HepG2 (cell line): ENCODE measurements around the gene OSGEPL1. TPM values are rescaled to one million over a fixed set of nuclear protein-coding genes. Genes with fewer than 3 reads are reported as not detected.

ENCODE experiments used
- ATAC-seq: fragments of 200-7000 bp; cut with Tn5 transposase; 3 replicates; pipeline ENCODE4 v1.9.1; 2020; ENCODE audit warnings: mild to moderate bottlenecking, moderate library complexity
- BruUV-seq: library from RNA; stranded (reverse); fragments of 400-500 nt; replicated peaks from 2 replicates; lab custom pipeline; 2021; lab: Mats Ljungman, UMichigan
- CTCF ChIA-PET: fragments of 300-600 bp; formaldehyde crosslinking; extraction: SDS; loops from one replicate; lab custom pipeline; 2021; ENCODE audit warnings: low total read pairs, inconsistent platforms, low intra/inter-chr PET ratio; lab: Yijun Ruan, JAX
- POLR2A ChIA-PET: fragments of 350-600 bp; sonication (Branson Sonifier 250); formaldehyde crosslinking; loops from one replicate; lab custom pipeline; 2020; ENCODE audit warnings: antibody characterized with exemption, inconsistent platforms; lab: Yijun Ruan, JAX
- DNase-seq: peaks from one replicate; pipeline ENCODE4 v3.0.0-alpha.2; 2015; ENCODE audit warnings: low spot score
- FAIRE-seq: peaks from 3 replicates; lab custom pipeline; 2011; peaks lifted over from hg19 to GRCh38; lab: Jason Lieb, UNC
- H2AFZ ChIP-seq: one replicate; pipeline ENCODE4 v1.6.1; 2011; ENCODE audit warnings: low read length, inconsistent platforms
- H3K27ac ChIP-seq: fragments of 300-600 bp; 3 replicates; pipeline ENCODE4 v1.8.0; 2011; ENCODE audit warnings: mixed run types, mild to moderate bottlenecking, mixed read lengths, low read length, inconsistent platforms; ENCODE audit not compliant: insufficient read depth; ENCODE audit errors: extremely low read length
- H3K27me3 ChIP-seq, 2 experiments: fragments of 200-600 bp in 1 of 2; 2 replicates in 1 of 2; 3 replicates in 1 of 2; pipeline versions ENCODE4 v1.6.0 to v1.8.0; 2011; ENCODE audit warnings: low read length in 2 of 2, mild to moderate bottlenecking in 2 of 2, moderate library complexity in 2 of 2, inconsistent platforms in 1 of 2; ENCODE audit not compliant: insufficient read depth in 2 of 2, control insufficient read depth in 1 of 2
- H3K36me3 ChIP-seq, 2 experiments: fragments of 200-600 bp in 1 of 2; replicated peaks in 1 of 2; 2 replicates in 1 of 2; 3 replicates in 1 of 2; pipeline versions ENCODE4 v1.5.1 to v1.8.0; 2011; ENCODE audit warnings: low read length in 2 of 2, inconsistent platforms in 1 of 2; ENCODE audit not compliant: insufficient read depth in 2 of 2, control insufficient read depth in 1 of 2
- H3K4me1 ChIP-seq: 2 replicates; pipeline ENCODE4 v1.5.1; 2012; ENCODE audit warnings: low read length, inconsistent platforms; ENCODE audit not compliant: insufficient read depth
- H3K4me2 ChIP-seq: 2 replicates; pipeline ENCODE4 v1.6.0; 2011; ENCODE audit warnings: low read depth, low read length, inconsistent platforms
- H3K4me3 ChIP-seq, 3 experiments: fragments of 200-600 bp in 1 of 3; sonication (generic), shearing (Covaris generic) in 1 of 3; replicated peaks in 1 of 3; 2 replicates each; pipeline ENCODE4 v1.5.1; 2011 to 2016; ENCODE audit warnings: low read length in 3 of 3, inconsistent platforms in 2 of 3, low read depth in 2 of 3, mild to moderate bottlenecking in 2 of 3, control low read depth in 1 of 3, mixed read lengths in 1 of 3; ENCODE audit not compliant: insufficient read depth in 1 of 3
- H3K79me2 ChIP-seq: one replicate; pipeline ENCODE4 v1.6.1; 2011; ENCODE audit warnings: low read length, inconsistent platforms; ENCODE audit not compliant: insufficient read depth
- H3K9ac ChIP-seq: 2 replicates; pipeline ENCODE4 v1.6.0; 2011; ENCODE audit warnings: mild to moderate bottlenecking, low read depth, low read length, inconsistent platforms; ENCODE audit not compliant: insufficient read depth
- H3K9me3 ChIP-seq: 2 replicates; pipeline ENCODE4 v1.5.1; 2012; ENCODE audit warnings: mild to moderate bottlenecking, low read length
- H4K20me1 ChIP-seq: 2 replicates; pipeline ENCODE4 v1.6.0; 2011; ENCODE audit warnings: inconsistent platforms, mild to moderate bottlenecking, low read length, moderate library complexity; ENCODE audit not compliant: insufficient read depth
- CENPX ChIP-seq: sonication (generic); formaldehyde crosslinking; IDR thresholded peaks from 2 replicates; pipeline ENCODE4 v1.9.0; 2021; ENCODE audit warnings: mild to moderate bottlenecking, missing genetic modification reagents, moderate library complexity
- KMT2A ChIP-seq: sonication (generic); formaldehyde crosslinking; IDR thresholded peaks from 2 replicates; pipeline ENCODE4 v1.4.0; 2020; ENCODE audit warnings: missing genetic modification reagents
- MTA1 ChIP-seq: sonication (generic); formaldehyde crosslinking; IDR thresholded peaks from 2 replicates; pipeline ENCODE4 v1.4.0; 2020; ENCODE audit warnings: missing genetic modification reagents, mild to moderate bottlenecking, borderline replicate concordance
- PRDM4 ChIP-seq: sonication (generic); formaldehyde crosslinking; IDR thresholded peaks from 2 replicates; pipeline ENCODE4 v1.9.0; 2021; ENCODE audit warnings: missing genetic modification reagents, borderline replicate concordance
- TMF1 ChIP-seq: sonication (generic); formaldehyde crosslinking; IDR thresholded peaks from 2 replicates; pipeline ENCODE4 v1.8.1; 2022; ENCODE audit warnings: low read depth, missing genetic modification reagents
- YY1 ChIP-seq: IDR thresholded peaks from 2 replicates; pipeline ENCODE4 v1.6.1; 2011; ENCODE audit warnings: low read length, low read depth, moderate library complexity, mild to moderate bottlenecking; ENCODE audit not compliant: insufficient read depth, insufficient replicate concordance
- ZNF282 ChIP-seq: fragments of 450-650 bp; IDR thresholded peaks from 2 replicates; pipeline ENCODE4 v1.6.1; 2018; ENCODE audit not compliant: partially characterized antibody
- ZNF432 ChIP-seq: sonication (generic); formaldehyde crosslinking; IDR thresholded peaks from 2 replicates; pipeline ENCODE4 v1.5.0; 2020; ENCODE audit warnings: missing genetic modification reagents, mild to moderate bottlenecking, borderline replicate concordance
- ZNF513 ChIP-seq: sonication (generic); formaldehyde crosslinking; conservative IDR thresholded peaks from 2 replicates; pipeline ENCODE4 v1.5.0; 2020; ENCODE audit warnings: missing genetic modification reagents
- ZNF737 ChIP-seq: sonication (generic); formaldehyde crosslinking; IDR thresholded peaks from 2 replicates; pipeline ENCODE4 v1.5.0; 2020; ENCODE audit warnings: missing genetic modification reagents, mild to moderate bottlenecking, borderline replicate concordance
- WGBS: methylation state at CpG from one replicate; pipeline ENCODE4 v1.1.6; 2017; ENCODE audit warnings: low lambda C conversion rate; 5-methylcytosine and 5-hydroxymethylcytosine counted together
- in situ Hi-C: cut with HindIII; loops from 2 replicates; pipeline ENCODE4 v1.10.0; 2017; ENCODE audit warnings: low pct_unique_long_range_greater_than_20kb; ENCODE audit not compliant: extremely low pct_ligation_motif_present
- intact Hi-C: fragments of 100-400 bp; cut with micrococcal nuclease; formaldehyde crosslinking; loops from one replicate; pipeline ENCODE4 v1.10.0; 2022; ENCODE audit not compliant: unreplicated experiment
- polyA plus RNA-seq, 8 experiments: library from polyadenylated mRNA; depleted of rRNA in 3 of 8; stranded (reverse) in 7 of 8; unstranded in 1 of 8; fragments of >200 nt; fragmentation: Illumina TruSeq in 4 of 8; extraction: Trizol in 4 of 8; gene quantifications; 2 replicates each; pipeline versions ENCODE4 v1.2.1 to v1.2.3, GENCODE V29; 2011 to 2016; ENCODE audit warnings: low read depth in 4 of 8, missing spikeins in 1 of 8, mixed read lengths in 1 of 8; ENCODE audit not compliant: insufficient read depth in 1 of 8
- total RNA-seq, 5 experiments: library from RNA; depleted of rRNA; stranded (reverse); fragments of >200 nt; fragmentation: Illumina TruSeq; extraction: Trizol; gene quantifications; 2 replicates each; pipeline ENCODE4 v1.2.3, GENCODE V29; 2016; ENCODE audit warnings: low read depth in 1 of 5
- TF ChIP-seq, protein P1 (sequence below): sonication (generic); formaldehyde crosslinking; IDR thresholded peaks from 2 replicates; pipeline ENCODE4 v1.8.0; 2023; ENCODE audit warnings: mild to moderate bottlenecking, missing genetic modification reagents
- TF ChIP-seq, protein P2 (sequence below): sonication (generic); formaldehyde crosslinking; IDR thresholded peaks from 2 replicates; pipeline ENCODE4 v1.5.1; 2020; ENCODE audit warnings: mild to moderate bottlenecking, missing genetic modification reagents, moderate library complexity
- TF ChIP-seq, protein P3 (sequence below): sonication (generic); formaldehyde crosslinking; IDR thresholded peaks from 2 replicates; pipeline ENCODE4 v1.5.0; 2020; ENCODE audit warnings: mild to moderate bottlenecking, missing genetic modification reagents

Gene OSGEPL1
- total and polyA plus RNA-seq, 2 of the 13 experiments (the other 11 are each of a cell fraction or from before 2014, with no cell fraction given): 10.2 to 10.8 TPM

DNA sequence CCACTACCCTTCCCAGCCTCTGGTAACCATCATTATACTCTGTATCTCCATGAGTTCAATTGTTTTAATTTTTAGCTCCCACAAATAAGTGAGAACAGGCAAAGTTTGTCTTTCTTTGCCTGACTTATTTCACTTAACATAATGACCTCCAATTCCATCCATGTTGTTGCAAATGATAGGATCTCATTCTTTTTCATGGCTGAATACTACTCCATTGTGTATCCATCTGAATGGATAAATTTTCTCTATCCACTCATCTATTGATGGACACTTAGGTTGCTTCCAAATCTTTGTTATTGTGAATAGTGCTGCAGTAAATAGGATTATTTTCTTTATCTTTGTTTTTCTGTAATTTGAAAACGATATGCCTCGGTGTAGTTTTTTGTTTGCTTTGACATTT is 61.9 kb downstream of the OSGEPL1 start:
- ATAC-seq (no peak), DNase-seq (no peak), FAIRE-seq (no peak)
- in situ Hi-C loops (no loop called here), intact Hi-C loops (no loop called here)
- no peaks in the 10 kb centered on the region; a peak in 1 of 5 replicates for H3K36me3 ChIP-seq
- H3K9me3 ChIP-seq: no peaks in the 10 kb centered on the region
- H3K9ac ChIP-seq: no peak overlapping the region
- 49% methylated on average over 2 of the region's 2 CpGs for WGBS
- no peaks in the 10 kb centered on the region for H3K27me3 ChIP-seq
- CTCF ChIA-PET: no interaction called here
- H4K20me1 ChIP-seq: no peaks in the 10 kb centered on the region
- H3K4me2 ChIP-seq: no peak overlapping the region
- no peak overlapping the region for H3K4me3 ChIP-seq
- H3K4me1 ChIP-seq: no peaks in the 10 kb centered on the region
- H3K79me2 ChIP-seq: no peaks in the 10 kb centered on the region
- H3K27ac ChIP-seq: no peak overlapping the region
- POLR2A ChIA-PET: no interaction called here
- H2AFZ ChIP-seq: no peak overlapping the region
- BruUV-seq: no TSS peak
- TF ChIP-seq TMF1 (CRISPR knock-in tag): no peak
- TF ChIP-seq, protein P1, sequence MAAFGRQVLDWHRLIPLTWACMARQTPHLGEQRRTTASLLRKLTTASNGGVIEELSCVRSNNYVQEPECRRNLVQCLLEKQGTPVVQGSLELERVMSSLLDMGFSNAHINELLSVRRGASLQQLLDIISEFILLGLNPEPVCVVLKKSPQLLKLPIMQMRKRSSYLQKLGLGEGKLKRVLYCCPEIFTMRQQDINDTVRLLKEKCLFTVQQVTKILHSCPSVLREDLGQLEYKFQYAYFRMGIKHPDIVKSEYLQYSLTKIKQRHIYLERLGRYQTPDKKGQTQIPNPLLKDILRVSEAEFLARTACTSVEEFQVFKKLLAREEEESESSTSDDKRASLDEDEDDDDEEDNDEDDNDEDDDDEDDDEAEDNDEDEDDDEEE (CRISPR knock-in tag): no peak
- no peak for TF ChIP-seq KMT2A
- TF ChIP-seq PRDM4 (CRISPR knock-in tag): no peak
- no peak for TF ChIP-seq ZNF513 (CRISPR knock-in tag)
- TF ChIP-seq ZNF432 (CRISPR knock-in tag): no peak
- TF ChIP-seq MTA1 (CRISPR knock-in tag): no peak
- no peak for TF ChIP-seq ZNF282
- TF ChIP-seq, protein P2, sequence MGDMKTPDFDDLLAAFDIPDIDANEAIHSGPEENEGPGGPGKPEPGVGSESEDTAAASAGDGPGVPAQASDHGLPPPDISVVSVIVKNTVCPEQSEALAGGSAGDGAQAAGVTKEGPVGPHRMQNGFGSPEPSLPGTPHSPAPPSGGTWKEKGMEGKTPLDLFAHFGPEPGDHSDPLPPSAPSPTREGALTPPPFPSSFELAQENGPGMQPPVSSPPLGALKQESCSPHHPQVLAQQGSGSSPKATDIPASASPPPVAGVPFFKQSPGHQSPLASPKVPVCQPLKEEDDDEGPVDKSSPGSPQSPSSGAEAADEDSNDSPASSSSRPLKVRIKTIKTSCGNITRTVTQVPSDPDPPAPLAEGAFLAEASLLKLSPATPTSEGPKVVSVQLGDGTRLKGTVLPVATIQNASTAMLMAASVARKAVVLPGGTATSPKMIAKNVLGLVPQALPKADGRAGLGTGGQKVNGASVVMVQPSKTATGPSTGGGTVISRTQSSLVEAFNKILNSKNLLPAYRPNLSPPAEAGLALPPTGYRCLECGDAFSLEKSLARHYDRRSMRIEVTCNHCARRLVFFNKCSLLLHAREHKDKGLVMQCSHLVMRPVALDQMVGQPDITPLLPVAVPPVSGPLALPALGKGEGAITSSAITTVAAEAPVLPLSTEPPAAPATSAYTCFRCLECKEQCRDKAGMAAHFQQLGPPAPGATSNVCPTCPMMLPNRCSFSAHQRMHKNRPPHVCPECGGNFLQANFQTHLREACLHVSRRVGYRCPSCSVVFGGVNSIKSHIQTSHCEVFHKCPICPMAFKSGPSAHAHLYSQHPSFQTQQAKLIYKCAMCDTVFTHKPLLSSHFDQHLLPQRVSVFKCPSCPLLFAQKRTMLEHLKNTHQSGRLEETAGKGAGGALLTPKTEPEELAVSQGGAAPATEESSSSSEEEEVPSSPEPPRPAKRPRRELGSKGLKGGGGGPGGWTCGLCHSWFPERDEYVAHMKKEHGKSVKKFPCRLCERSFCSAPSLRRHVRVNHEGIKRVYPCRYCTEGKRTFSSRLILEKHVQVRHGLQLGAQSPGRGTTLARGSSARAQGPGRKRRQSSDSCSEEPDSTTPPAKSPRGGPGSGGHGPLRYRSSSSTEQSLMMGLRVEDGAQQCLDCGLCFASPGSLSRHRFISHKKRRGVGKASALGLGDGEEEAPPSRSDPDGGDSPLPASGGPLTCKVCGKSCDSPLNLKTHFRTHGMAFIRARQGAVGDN (CRISPR knock-in tag): no peak
- TF ChIP-seq, protein P3, sequence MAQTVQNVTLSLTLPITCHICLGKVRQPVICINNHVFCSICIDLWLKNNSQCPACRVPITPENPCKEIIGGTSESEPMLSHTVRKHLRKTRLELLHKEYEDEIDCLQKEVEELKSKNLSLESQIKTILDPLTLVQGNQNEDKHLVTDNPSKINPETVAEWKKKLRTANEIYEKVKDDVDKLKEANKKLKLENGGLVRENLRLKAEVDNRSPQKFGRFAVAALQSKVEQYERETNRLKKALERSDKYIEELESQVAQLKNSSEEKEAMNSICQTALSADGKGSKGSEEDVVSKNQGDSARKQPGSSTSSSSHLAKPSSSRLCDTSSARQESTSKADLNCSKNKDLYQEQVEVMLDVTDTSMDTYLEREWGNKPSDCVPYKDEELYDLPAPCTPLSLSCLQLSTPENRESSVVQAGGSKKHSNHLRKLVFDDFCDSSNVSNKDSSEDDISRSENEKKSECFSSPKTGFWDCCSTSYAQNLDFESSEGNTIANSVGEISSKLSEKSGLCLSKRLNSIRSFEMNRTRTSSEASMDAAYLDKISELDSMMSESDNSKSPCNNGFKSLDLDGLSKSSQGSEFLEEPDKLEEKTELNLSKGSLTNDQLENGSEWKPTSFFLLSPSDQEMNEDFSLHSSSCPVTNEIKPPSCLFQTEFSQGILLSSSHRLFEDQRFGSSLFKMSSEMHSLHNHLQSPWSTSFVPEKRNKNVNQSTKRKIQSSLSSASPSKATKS (CRISPR knock-in tag): no peak
- no peak for TF ChIP-seq ZNF737
- TF ChIP-seq YY1: no peak
- TF ChIP-seq CENPX (CRISPR knock-in tag): no peak
